B cell (primary cell): ENCODE measurements around the gene ANGPT4. TPM values are rescaled to one million over a fixed set of nuclear protein-coding genes. Genes with fewer than 3 reads are reported as not detected.

Experiments
- ATAC-seq: fragments of 200-7000 bp; cut with Tn5 transposase; one replicate; pipeline ENCODE4 v1.10.0; 2021; ENCODE audit warnings: low read depth, mild to moderate bottlenecking, moderate number of reproducible peaks, moderate library complexity
- CTCF ChIA-PET: fragments of 350-600 bp; sonication (Branson Sonifier 250); formaldehyde crosslinking; loops from one replicate; lab custom pipeline; 2021; ENCODE audit warnings: antibody characterized with exemption, inconsistent platforms; lab: Charles Lee
- POLR2A ChIA-PET: fragments of 350-600 bp; sonication (Branson Sonifier 250); formaldehyde crosslinking; loops from one replicate; lab custom pipeline; 2021; ENCODE audit warnings: antibody characterized with exemption; lab: Charles Lee
- DNase-seq: peaks from one replicate; pipeline ENCODE4 v3.0.0; 2013
- H2AFZ ChIP-seq: 2 replicates; pipeline ENCODE4 v1.6.1; 2012; ENCODE audit warnings: mild to moderate bottlenecking, low read depth, low read length; ENCODE audit not compliant: insufficient read depth, poor library complexity, severe bottlenecking
- H3K27ac ChIP-seq, 2 donors: 1 replicate in 1 of 2; 2 replicates in 1 of 2; pipeline ENCODE4 v1.5.1; 2012 to 2013; ENCODE audit warnings: low read length in 2 of 2, mild to moderate bottlenecking in 2 of 2, moderate library complexity in 1 of 2
- H3K27me3 ChIP-seq, 4 experiments: fragments of 200-600 bp in 1 of 4; sonication (generic) in 1 of 4; replicated peaks in 1 of 4; 1 replicate in 2 of 4; 2 replicates in 2 of 4; pipeline versions ENCODE4 v1.6.1 to v1.7.0; 2013 to 2016; ENCODE audit warnings: low read length in 3 of 4, mild to moderate bottlenecking in 2 of 4, mixed read lengths in 1 of 4, moderate library complexity in 1 of 4; ENCODE audit not compliant: insufficient read depth in 4 of 4, control insufficient read depth in 3 of 4; ENCODE audit errors: control extremely low read depth in 1 of 4
- H3K36me3 ChIP-seq, 2 experiments: replicated peaks in 1 of 2; 1 replicate in 1 of 2; 2 replicates in 1 of 2; pipeline versions ENCODE4 v1.6.1 to v1.7.1; 2013; ENCODE audit warnings: low read length in 1 of 2; ENCODE audit not compliant: insufficient read depth in 2 of 2, control insufficient read depth in 1 of 2; ENCODE audit errors: control extremely low read depth in 1 of 2, extremely low read depth in 1 of 2
- H3K4me1 ChIP-seq, 2 donors: fragments of 200-600 bp in 1 of 2; sonication (generic) in 1 of 2; 1 replicate in 1 of 2; 2 replicates in 1 of 2; pipeline versions ENCODE4 v1.5.1 to v1.6.1; 2013 to 2017; ENCODE audit warnings: low read length in 2 of 2; ENCODE audit not compliant: control insufficient read depth in 2 of 2, insufficient read depth in 2 of 2
- H3K4me2 ChIP-seq: replicated peaks from 2 replicates; pipeline ENCODE3; 2012; ENCODE audit warnings: mild to moderate bottlenecking, low read depth, low read length; ENCODE audit not compliant: poor library complexity, severe bottlenecking
- H3K4me3 ChIP-seq, 5 experiments: fragments of 200-600 bp in 1 of 5; sonication (generic) in 1 of 5; 1 replicate in 3 of 5; 2 replicates in 2 of 5; pipeline versions ENCODE4 v1.5.1 to v1.7.0; 2011 to 2016; ENCODE audit warnings: low read length in 4 of 5, mild to moderate bottlenecking in 4 of 5, low read depth in 2 of 5, control low read depth in 1 of 5, moderate library complexity in 1 of 5; ENCODE audit not compliant: insufficient read depth in 1 of 5; ENCODE audit errors: control extremely low read depth in 1 of 5, extremely low read depth in 1 of 5
- H3K79me2 ChIP-seq: fragments of 200-600 bp; sonication (generic); one replicate; pipeline ENCODE4 v1.6.0; 2016; ENCODE audit warnings: low read length; ENCODE audit not compliant: control insufficient read depth, insufficient read depth
- H3K9ac ChIP-seq: fragments of 200-600 bp; sonication (generic); 2 replicates; pipeline ENCODE4 v1.6.1; 2017; ENCODE audit warnings: mild to moderate bottlenecking, low read length, moderate library complexity
- H3K9me3 ChIP-seq, 3 donors: one replicate each; pipeline versions ENCODE4 v1.6.1 to v1.7.1; 2013; ENCODE audit warnings: low read length in 2 of 3; ENCODE audit not compliant: control insufficient read depth in 2 of 3, insufficient read depth in 1 of 3; ENCODE audit errors: control extremely low read depth in 1 of 3
- H4K20me1 ChIP-seq: 2 replicates; pipeline ENCODE4 v1.6.0; 2012; ENCODE audit warnings: mild to moderate bottlenecking, low read length; ENCODE audit not compliant: insufficient read depth, control insufficient read depth, poor library complexity, severe bottlenecking
- H3K27ac Mint-ChIP-seq: one replicate; pipeline ENCODE4 v1.8.0; 2021; ENCODE audit warnings: mixed read lengths
- H3K27me3 Mint-ChIP-seq: one replicate; pipeline ENCODE4 v1.8.0; 2021; ENCODE audit warnings: mixed read lengths
- H3K4me1 Mint-ChIP-seq: one replicate; pipeline ENCODE4 v1.8.0; 2021; ENCODE audit warnings: mixed read lengths
- H3K4me3 Mint-ChIP-seq: one replicate; pipeline ENCODE4 v1.8.0; 2021; ENCODE audit warnings: mixed read lengths
- H3K9me3 Mint-ChIP-seq: one replicate; pipeline ENCODE4 v1.8.0; 2022; ENCODE audit warnings: mixed read lengths; ENCODE audit not compliant: insufficient read depth
- EZH2 ChIP-seq: IDR thresholded peaks from 2 replicates; pipeline ENCODE4 v1.6.1; 2012; ENCODE audit warnings: borderline replicate concordance, low read depth, mild to moderate bottlenecking, moderate library complexity, low read length; ENCODE audit not compliant: insufficient read depth, poor library complexity, severe bottlenecking
- WGBS: methylation state at CpG from one replicate; pipeline ENCODE4 v1.1.5; 2013; ENCODE audit warnings: missing lambda C conversion rate; ENCODE audit not compliant: insufficient coverage; 5-methylcytosine and 5-hydroxymethylcytosine counted together
- intact Hi-C: fragments of 100-400 bp; cut with micrococcal nuclease; formaldehyde crosslinking; loops from one replicate; pipeline ENCODE4 v1.10.0; 2022
- polyA plus RNA-seq: library from polyadenylated mRNA; depleted of rRNA; stranded (reverse); fragments of >200 nt; gene quantifications from 2 replicates; pipeline ENCODE4 v1.2.3, GENCODE V29; 2012
- total RNA-seq, 2 donors: library from RNA; stranded (reverse); fragments of 120-200 nt in 1 of 2; gene quantifications; 1 replicate in 1 of 2; 2 replicates in 1 of 2; pipeline versions ENCODE4 v1.2.3 to v1.2.4, GENCODE V29; 2013 to 2022
- TF ChIP-seq, protein P1 (sequence below): fragments of 200-600 bp; IDR thresholded peaks from one replicate; pipeline ENCODE4 v1.8.0; 2022; ENCODE audit warnings: antibody characterized with exemption, mild to moderate bottlenecking

ANGPT4 gene
- total and polyA plus RNA-seq, 2 donors (not counting 1 experiment from before 2014, with no cell fraction given), result not detected

GRCh38 chr20:858011-858410 is 58.1 kb downstream of the ANGPT4 start:
- ChIA-PET CTCF (interaction anchor here (1.2 kb wide), 1 partner anchor 42 kb away, joined by 3 read pairs; no protein-coding TSS in a partner anchor), POLR2A (no interaction called here)
- 89% methylated on average over 5 of the region's 6 CpGs for WGBS

GRCh38 chr20:856361-856775 is 59.8 kb downstream of the ANGPT4 start:
- CTCF ChIA-PET, result no interaction called here
- peaks cover 6 to 14% of the 10 kb centered on the region in 2 donors for H3K4me1 ChIP-seq

More at GRCh38 chr20:858011-858410, 58.1 kb downstream of the ANGPT4 start:
- Mint-ChIP-seq H3K4me3 (no peak overlapping the region), H3K27ac (no peak overlapping the region), H3K9me3 (no peaks in the 10 kb centered on the region), H3K4me1 (peaks cover 14% of the 10 kb centered on the region), H3K27me3 (no peaks in the 10 kb centered on the region)
- Histone ChIP-seq H3K79me2 (peaks cover 7% of the 10 kb centered on the region), H3K9me3 (no peaks in the 10 kb centered on the region), H3K9ac (no peak overlapping the region), H2AFZ (no peak overlapping the region), H3K36me3 (peaks cover 0 to 2% of the 10 kb centered on the region in 2 experiments), H3K4me3 (no peak overlapping the region), H4K20me1 (no peaks in the 10 kb centered on the region), H3K4me2 (no peak overlapping the region), H3K4me1 (peaks cover 6 to 14% of the 10 kb centered on the region in 2 donors), H3K27ac (no peak overlapping the region), H3K27me3 (no peaks in the 10 kb centered on the region)
- ATAC-seq (no peak), DNase-seq (no peak)
- intact Hi-C loops, result no loop called here
- TF ChIP-seq, protein P1, sequence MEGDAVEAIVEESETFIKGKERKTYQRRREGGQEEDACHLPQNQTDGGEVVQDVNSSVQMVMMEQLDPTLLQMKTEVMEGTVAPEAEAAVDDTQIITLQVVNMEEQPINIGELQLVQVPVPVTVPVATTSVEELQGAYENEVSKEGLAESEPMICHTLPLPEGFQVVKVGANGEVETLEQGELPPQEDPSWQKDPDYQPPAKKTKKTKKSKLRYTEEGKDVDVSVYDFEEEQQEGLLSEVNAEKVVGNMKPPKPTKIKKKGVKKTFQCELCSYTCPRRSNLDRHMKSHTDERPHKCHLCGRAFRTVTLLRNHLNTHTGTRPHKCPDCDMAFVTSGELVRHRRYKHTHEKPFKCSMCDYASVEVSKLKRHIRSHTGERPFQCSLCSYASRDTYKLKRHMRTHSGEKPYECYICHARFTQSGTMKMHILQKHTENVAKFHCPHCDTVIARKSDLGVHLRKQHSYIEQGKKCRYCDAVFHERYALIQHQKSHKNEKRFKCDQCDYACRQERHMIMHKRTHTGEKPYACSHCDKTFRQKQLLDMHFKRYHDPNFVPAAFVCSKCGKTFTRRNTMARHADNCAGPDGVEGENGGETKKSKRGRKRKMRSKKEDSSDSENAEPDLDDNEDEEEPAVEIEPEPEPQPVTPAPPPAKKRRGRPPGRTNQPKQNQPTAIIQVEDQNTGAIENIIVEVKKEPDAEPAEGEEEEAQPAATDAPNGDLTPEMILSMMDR, result no peak
- no peak for TF ChIP-seq EZH2

More at GRCh38 chr20:856361-856775, 59.8 kb downstream of the ANGPT4 start:
- H3K4me1 Mint-ChIP-seq, result peaks cover 14% of the 10 kb centered on the region
- no peak for DNase-seq
- Histone ChIP-seq H3K9me3 (no peaks in the 10 kb centered on the region), H3K27me3 (no peaks in the 10 kb centered on the region), H3K4me3 (no peak overlapping the region), H3K27ac (no peak overlapping the region), H2AFZ (no peak overlapping the region), H3K36me3 (peaks cover 0 to 2% of the 10 kb centered on the region in 2 experiments), H4K20me1 (peaks cover 10% of the 10 kb centered on the region), H3K9ac (no peak overlapping the region), H3K79me2 (peaks cover 12% of the 10 kb centered on the region), H3K4me2 (no peak overlapping the region)
- TF ChIP-seq, protein P1, result no peak
- TF ChIP-seq EZH2, result no peak
- no peaks in the 10 kb centered on the region for H3K27me3 Mint-ChIP-seq
- intact Hi-C loops, result no loop called here
- no peak overlapping the region for H3K4me3 Mint-ChIP-seq
- POLR2A ChIA-PET, result no interaction called here
- no peak for ATAC-seq
- H3K9me3 Mint-ChIP-seq, result no peaks in the 10 kb centered on the region
- no peak overlapping the region for H3K27ac Mint-ChIP-seq
- 34% methylated on average over 12 of the region's 12 CpGs for WGBS
